ENCODE results near the gene C12orf56. TPM values are rescaled to one million over a fixed set of nuclear protein-coding genes. Genes with fewer than 3 reads are reported as not detected.

C12orf56 gene
- not detected for polyA plus RNA-seq

- peak within 1 kb of the TSS; percentile 53 to 75 (median 70) for H3K4me3 Mint-ChIP-seq
- H3K4me1 Mint-ChIP-seq: peaks cover 5 to 9% of the 10 kb centered on the region in 2 donors
- DNase-seq: peak; percentile 8 to 14 (median 12)
- peaks cover 0 to 17% (median 4%) of the 10 kb centered on the region in 3 donors for H3K27me3 Mint-ChIP-seq (ENCODE audit: low read depth in 3 of 3)
- peak within 1 kb of the TSS in 1 of 6 donors; percentile 17 for H3K27ac Mint-ChIP-seq
- no peaks in the 10 kb centered on the region for H3K36me3 Mint-ChIP-seq
- H3K9me3 Mint-ChIP-seq: no peaks in the 10 kb centered on the region
Measured at GRCh38 chr12:64390275-64390851, at the start of gene C12orf56. TSS of gene C12orf56 (minus strand) at chr12:64390758. CDS start at chr12:64390565, 193 bp downstream.

- Mint-ChIP-seq H3K4me1 (no peaks in the 10 kb centered on the region), H3K4me3 (no peak overlapping the region), H3K27ac (no peak overlapping the region), H3K9me3 (no peaks in the 10 kb centered on the region), H3K36me3 (peaks cover 28 to 45% (median 34%) of the 10 kb centered on the region in 3 donors), H3K27me3 (ENCODE audit: low read depth in 3 of 3) (peaks cover 0 to 2% (median 0%) of the 10 kb centered on the region in 3 donors)
- no peak for DNase-seq
Measured at GRCh38 chr12:64440100-64440499, 49.5 kb upstream of the C12orf56 start.

- Mint-ChIP-seq H3K4me3 (no peak overlapping the region), H3K27me3 (ENCODE audit: low read depth in 3 of 3) (peaks cover 0 to 2% (median 0%) of the 10 kb centered on the region in 3 donors), H3K4me1 (no peaks in the 10 kb centered on the region), H3K27ac (no peak overlapping the region), H3K36me3 (peaks cover 55 to 69% (median 55%) of the 10 kb centered on the region in 3 donors), H3K9me3 (no peaks in the 10 kb centered on the region)
- DNase-seq: no peak
Measured at GRCh38 chr12:64433915-64434314, 43.4 kb upstream of the C12orf56 start.

GRCh38 chr12:64431791-64432190 is 41.2 kb upstream of the C12orf56 start:
- no peaks in the 10 kb centered on the region for H3K9me3 Mint-ChIP-seq
- DNase-seq: no peak
- no peaks in the 10 kb centered on the region for H3K4me1 Mint-ChIP-seq
- H3K27ac Mint-ChIP-seq: no peak overlapping the region
- H3K4me3 Mint-ChIP-seq: no peak overlapping the region
- peaks cover 50 to 66% (median 51%) of the 10 kb centered on the region in 3 donors for H3K36me3 Mint-ChIP-seq
- H3K27me3 Mint-ChIP-seq (ENCODE audit: low read depth in 3 of 3): peaks cover 0 to 2% (median 0%) of the 10 kb centered on the region in 3 donors

- Mint-ChIP-seq H3K4me3 (no peak overlapping the region), H3K36me3 (peaks cover 48 to 69% (median 48%) of the 10 kb centered on the region in 3 donors), H3K27ac (no peak overlapping the region), H3K27me3 (ENCODE audit: low read depth in 3 of 3) (no peaks in the 10 kb centered on the region), H3K4me1 (no peaks in the 10 kb centered on the region), H3K9me3 (no peaks in the 10 kb centered on the region)
- DNase-seq: no peak
Measured at GRCh38 chr12:64430886-64431285, 40.3 kb upstream of the C12orf56 start.

- Mint-ChIP-seq H3K27ac (no peak overlapping the region), H3K4me1 (no peaks in the 10 kb centered on the region), H3K9me3 (no peaks in the 10 kb centered on the region), H3K4me3 (no peak overlapping the region), H3K36me3 (peaks cover 46 to 65% (median 57%) of the 10 kb centered on the region in 3 donors), H3K27me3 (ENCODE audit: low read depth in 3 of 3) (no peaks in the 10 kb centered on the region)
- no peak for DNase-seq
Measured at GRCh38 chr12:64428956-64429355, 38.4 kb upstream of the C12orf56 start.

- H3K4me1 Mint-ChIP-seq: no peaks in the 10 kb centered on the region
- no peak for DNase-seq
- no peaks in the 10 kb centered on the region for H3K27me3 Mint-ChIP-seq (ENCODE audit: low read depth in 3 of 3)
- H3K9me3 Mint-ChIP-seq: no peaks in the 10 kb centered on the region
- no peak overlapping the region for H3K4me3 Mint-ChIP-seq
- H3K36me3 Mint-ChIP-seq: peaks cover 42 to 68% (median 54%) of the 10 kb centered on the region in 3 donors
- H3K27ac Mint-ChIP-seq: peak overlapping the region in 1 of 6 donors; percentile 43
Measured at GRCh38 chr12:64427988-64428387, 37.4 kb upstream of the C12orf56 start.

- Mint-ChIP-seq H3K4me1 (no peaks in the 10 kb centered on the region), H3K27ac (no peak overlapping the region), H3K9me3 (no peaks in the 10 kb centered on the region), H3K36me3 (peaks cover 42 to 56% (median 45%) of the 10 kb centered on the region in 3 donors), H3K4me3 (no peak overlapping the region), H3K27me3 (ENCODE audit: low read depth in 3 of 3) (no peaks in the 10 kb centered on the region)
- no peak for DNase-seq
Measured at GRCh38 chr12:64419696-64420095, 29.1 kb upstream of the C12orf56 start.

- H3K4me3 Mint-ChIP-seq: no peak overlapping the region
- no peak for DNase-seq
- H3K27ac Mint-ChIP-seq: no peak overlapping the region
- no peaks in the 10 kb centered on the region for H3K9me3 Mint-ChIP-seq
- no peaks in the 10 kb centered on the region for H3K4me1 Mint-ChIP-seq
- H3K36me3 Mint-ChIP-seq: peaks cover 42 to 52% (median 45%) of the 10 kb centered on the region in 3 donors
- no peaks in the 10 kb centered on the region for H3K27me3 Mint-ChIP-seq (ENCODE audit: low read depth in 3 of 3)
Measured at GRCh38 chr12:64418209-64418608, 27.7 kb upstream of the C12orf56 start.

- Mint-ChIP-seq H3K27me3 (ENCODE audit: low read depth in 3 of 3) (no peaks in the 10 kb centered on the region), H3K36me3 (peaks cover 27 to 46% (median 38%) of the 10 kb centered on the region in 3 donors), H3K4me3 (no peak overlapping the region), H3K9me3 (no peaks in the 10 kb centered on the region), H3K4me1 (no peaks in the 10 kb centered on the region), H3K27ac (no peak overlapping the region)
- no peak for DNase-seq
Measured at GRCh38 chr12:64413884-64414283, 23.3 kb upstream of the C12orf56 start.

- H3K27me3 Mint-ChIP-seq (ENCODE audit: low read depth in 3 of 3): no peaks in the 10 kb centered on the region
- no peak overlapping the region for H3K27ac Mint-ChIP-seq
- no peak overlapping the region for H3K4me3 Mint-ChIP-seq
- H3K4me1 Mint-ChIP-seq: peaks cover 0 to 3% of the 10 kb centered on the region in 2 donors
- peaks cover 16 to 36% (median 34%) of the 10 kb centered on the region in 3 donors for H3K36me3 Mint-ChIP-seq
- no peaks in the 10 kb centered on the region for H3K9me3 Mint-ChIP-seq
- DNase-seq: no peak
Measured at GRCh38 chr12:64412459-64412858, 21.9 kb upstream of the C12orf56 start.

GRCh38 chr12:64411427-64411826 is 20.9 kb upstream of the C12orf56 start:
- Mint-ChIP-seq H3K36me3 (peaks cover 12 to 31% (median 31%) of the 10 kb centered on the region in 3 donors), H3K27me3 (ENCODE audit: low read depth in 3 of 3) (no peaks in the 10 kb centered on the region), H3K4me3 (no peak overlapping the region), H3K4me1 (peaks cover 3 to 10% of the 10 kb centered on the region in 2 donors), H3K27ac (no peak overlapping the region), H3K9me3 (no peaks in the 10 kb centered on the region)
- no peak for DNase-seq

GRCh38 chr12:64407342-64408223 is 17.0 kb upstream of the C12orf56 start:
- H3K27ac Mint-ChIP-seq: peak overlapping the region in 1 of 6 donors; percentile 62
- peaks cover 3 to 16% (median 9%) of the 10 kb centered on the region in 3 donors for H3K36me3 Mint-ChIP-seq
- no peaks in the 10 kb centered on the region for H3K9me3 Mint-ChIP-seq
- no peak for DNase-seq
- peaks cover 15 to 18% of the 10 kb centered on the region in 2 donors for H3K4me1 Mint-ChIP-seq
- H3K27me3 Mint-ChIP-seq (ENCODE audit: low read depth in 3 of 3): peaks cover 2 to 9% (median 5%) of the 10 kb centered on the region in 3 donors
- H3K4me3 Mint-ChIP-seq: no peak overlapping the region
